ENCODE results near the gene SLC18A2.

The SLC18A2 gene

DNA sequence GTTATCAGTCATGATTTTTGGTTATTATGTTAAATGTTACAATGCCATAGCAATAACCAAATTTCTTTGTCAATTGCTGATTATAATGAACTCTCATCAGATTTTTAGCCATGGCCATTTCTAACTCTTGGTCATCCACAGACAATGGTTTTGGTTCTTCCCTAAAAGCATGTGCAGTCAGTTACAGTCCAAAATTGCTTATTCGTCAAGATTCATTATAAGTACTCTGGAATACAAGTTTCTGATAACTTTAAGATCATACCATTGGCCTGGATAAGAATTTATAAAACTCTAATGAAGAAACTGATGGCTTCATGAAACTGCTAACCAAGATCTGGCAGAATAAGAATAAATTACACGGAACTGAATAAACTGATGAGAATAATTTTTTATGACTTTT, 83.5 kb downstream of the SLC18A2 start:
- DNase-seq (ENCODE audit: low read depth) = no peak

DNA sequence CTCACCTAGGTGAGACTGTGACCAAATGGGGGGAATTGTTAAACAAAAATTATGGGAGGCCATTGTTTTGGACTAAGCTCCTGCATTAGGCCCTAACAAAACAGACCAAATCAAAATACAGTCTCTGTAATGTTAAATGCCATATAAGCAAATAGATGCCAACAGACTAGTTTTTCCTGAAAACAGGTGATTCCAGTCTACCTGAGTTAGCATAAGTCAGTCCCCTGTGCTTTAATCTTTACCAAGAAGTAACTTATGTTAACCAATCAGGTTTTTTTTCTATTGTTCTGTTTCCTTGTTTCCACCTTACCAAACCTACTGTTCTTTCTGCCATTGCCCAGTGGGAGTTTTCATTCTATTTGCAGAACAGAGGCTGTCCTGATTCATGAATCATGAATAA, 86.3 kb downstream of the SLC18A2 start:
- no peak for DNase-seq (ENCODE audit: low read depth)
- no peak overlapping the region for H3K4me3 ChIP-seq (replicated peaks; ENCODE audit: low read depth, low read length)
- TF ChIP-seq, protein P1, sequence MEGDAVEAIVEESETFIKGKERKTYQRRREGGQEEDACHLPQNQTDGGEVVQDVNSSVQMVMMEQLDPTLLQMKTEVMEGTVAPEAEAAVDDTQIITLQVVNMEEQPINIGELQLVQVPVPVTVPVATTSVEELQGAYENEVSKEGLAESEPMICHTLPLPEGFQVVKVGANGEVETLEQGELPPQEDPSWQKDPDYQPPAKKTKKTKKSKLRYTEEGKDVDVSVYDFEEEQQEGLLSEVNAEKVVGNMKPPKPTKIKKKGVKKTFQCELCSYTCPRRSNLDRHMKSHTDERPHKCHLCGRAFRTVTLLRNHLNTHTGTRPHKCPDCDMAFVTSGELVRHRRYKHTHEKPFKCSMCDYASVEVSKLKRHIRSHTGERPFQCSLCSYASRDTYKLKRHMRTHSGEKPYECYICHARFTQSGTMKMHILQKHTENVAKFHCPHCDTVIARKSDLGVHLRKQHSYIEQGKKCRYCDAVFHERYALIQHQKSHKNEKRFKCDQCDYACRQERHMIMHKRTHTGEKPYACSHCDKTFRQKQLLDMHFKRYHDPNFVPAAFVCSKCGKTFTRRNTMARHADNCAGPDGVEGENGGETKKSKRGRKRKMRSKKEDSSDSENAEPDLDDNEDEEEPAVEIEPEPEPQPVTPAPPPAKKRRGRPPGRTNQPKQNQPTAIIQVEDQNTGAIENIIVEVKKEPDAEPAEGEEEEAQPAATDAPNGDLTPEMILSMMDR (IDR thresholded peaks at IDR 0.05; ENCODE audit: low read length, missing control alignments) = no peak

More for the DNA sequence above, 83.5 kb downstream of the SLC18A2 start:
- H3K4me3 ChIP-seq (replicated peaks; ENCODE audit: low read depth, low read length) = no peak overlapping the region
- TF ChIP-seq, protein P1 (IDR thresholded peaks at IDR 0.05; ENCODE audit: low read length, missing control alignments) = no peak

Data from fibroblast of pulmonary artery (primary cell).